ENCODE results near the gene LENG1.

DNA sequence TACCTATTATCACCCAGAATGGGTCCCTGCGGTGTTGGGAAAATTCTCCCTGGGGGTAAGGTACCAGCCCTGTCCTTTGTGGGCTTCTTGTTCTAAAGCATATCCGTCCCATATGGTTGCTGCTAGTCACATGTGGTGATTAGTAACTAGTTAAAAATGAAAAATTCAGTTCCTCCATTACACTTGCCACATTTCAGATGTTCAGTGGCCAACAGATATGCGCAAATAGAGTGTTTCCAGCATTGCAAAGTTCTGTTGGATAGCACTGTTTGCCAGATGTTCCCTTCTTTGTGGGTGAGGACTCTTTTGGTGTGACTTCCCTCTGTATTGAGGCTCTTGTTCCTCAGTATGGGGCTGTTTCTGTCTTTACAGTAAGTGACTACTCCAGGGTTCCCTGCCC, 18.2 kb downstream of the LENG1 start:
- TF ChIP-seq, protein P1, sequence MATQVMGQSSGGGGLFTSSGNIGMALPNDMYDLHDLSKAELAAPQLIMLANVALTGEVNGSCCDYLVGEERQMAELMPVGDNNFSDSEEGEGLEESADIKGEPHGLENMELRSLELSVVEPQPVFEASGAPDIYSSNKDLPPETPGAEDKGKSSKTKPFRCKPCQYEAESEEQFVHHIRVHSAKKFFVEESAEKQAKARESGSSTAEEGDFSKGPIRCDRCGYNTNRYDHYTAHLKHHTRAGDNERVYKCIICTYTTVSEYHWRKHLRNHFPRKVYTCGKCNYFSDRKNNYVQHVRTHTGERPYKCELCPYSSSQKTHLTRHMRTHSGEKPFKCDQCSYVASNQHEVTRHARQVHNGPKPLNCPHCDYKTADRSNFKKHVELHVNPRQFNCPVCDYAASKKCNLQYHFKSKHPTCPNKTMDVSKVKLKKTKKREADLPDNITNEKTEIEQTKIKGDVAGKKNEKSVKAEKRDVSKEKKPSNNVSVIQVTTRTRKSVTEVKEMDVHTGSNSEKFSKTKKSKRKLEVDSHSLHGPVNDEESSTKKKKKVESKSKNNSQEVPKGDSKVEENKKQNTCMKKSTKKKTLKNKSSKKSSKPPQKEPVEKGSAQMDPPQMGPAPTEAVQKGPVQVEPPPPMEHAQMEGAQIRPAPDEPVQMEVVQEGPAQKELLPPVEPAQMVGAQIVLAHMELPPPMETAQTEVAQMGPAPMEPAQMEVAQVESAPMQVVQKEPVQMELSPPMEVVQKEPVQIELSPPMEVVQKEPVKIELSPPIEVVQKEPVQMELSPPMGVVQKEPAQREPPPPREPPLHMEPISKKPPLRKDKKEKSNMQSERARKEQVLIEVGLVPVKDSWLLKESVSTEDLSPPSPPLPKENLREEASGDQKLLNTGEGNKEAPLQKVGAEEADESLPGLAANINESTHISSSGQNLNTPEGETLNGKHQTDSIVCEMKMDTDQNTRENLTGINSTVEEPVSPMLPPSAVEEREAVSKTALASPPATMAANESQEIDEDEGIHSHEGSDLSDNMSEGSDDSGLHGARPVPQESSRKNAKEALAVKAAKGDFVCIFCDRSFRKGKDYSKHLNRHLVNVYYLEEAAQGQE (IDR thresholded peaks at IDR 0.05; ENCODE audit: low read depth), result no peak
- no peak for TF ChIP-seq TAF1 (IDR thresholded peaks at IDR 0.05; ENCODE audit: low read depth)
- no peak for TF ChIP-seq USF1 (IDR thresholded peaks at IDR 0.05)
- TF ChIP-seq NFIC (IDR thresholded peaks at IDR 0.05), result no peak
- TF ChIP-seq, protein P2, sequence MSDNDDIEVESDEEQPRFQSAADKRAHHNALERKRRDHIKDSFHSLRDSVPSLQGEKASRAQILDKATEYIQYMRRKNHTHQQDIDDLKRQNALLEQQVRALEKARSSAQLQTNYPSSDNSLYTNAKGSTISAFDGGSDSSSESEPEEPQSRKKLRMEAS (IDR thresholded peaks at IDR 0.05), result no peak
- no peak for TF ChIP-seq FOXM1 (IDR thresholded peaks at IDR 0.05; ENCODE audit: borderline replicate concordance, low read depth)
- no peak for TF ChIP-seq EP300 (IDR thresholded peaks at IDR 0.05; ENCODE audit: borderline replicate concordance)
- no peak for TF ChIP-seq RAD21 (IDR thresholded peaks at IDR 0.05; ENCODE audit: low read depth)
- TF ChIP-seq TEAD4 (IDR thresholded peaks at IDR 0.05), result no peak

All from Ishikawa (cell line).